ENCODE results near the gene SYNGR3.
A peak's percentile ranks its signal among the peaks of the same experiment; 100 is the strongest.
"Not testable (repeated sequence)": the region's sequence is repeated elsewhere in the genome, so short reads cannot be mapped to it uniquely, and the experiment has no call there.

The SYNGR3 gene

DNA sequence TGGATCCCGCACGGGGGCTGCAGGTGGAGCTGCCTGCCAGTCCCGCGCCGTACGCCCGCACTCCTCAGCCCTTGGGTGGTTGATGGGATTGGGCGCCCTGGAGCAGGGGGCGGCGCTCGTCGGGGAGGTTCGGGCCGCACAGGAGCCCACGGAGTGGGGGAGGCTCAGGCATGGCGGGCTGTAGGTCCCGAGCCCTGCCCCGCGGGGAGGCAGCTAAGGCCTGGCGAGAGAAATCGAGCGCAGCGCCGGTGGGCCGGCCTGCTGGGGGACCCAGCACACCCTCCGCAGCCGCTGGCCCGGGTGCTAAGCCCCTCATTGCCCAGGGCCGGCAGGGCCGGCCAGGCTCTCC lies 31.7 kb upstream of the SYNGR3 start:
- not testable (repeated sequence) for H3K4me3 ChIP-seq (ENCODE audit: low read length); DNase-seq (ENCODE audit: low read depth, low spot score)

DNA sequence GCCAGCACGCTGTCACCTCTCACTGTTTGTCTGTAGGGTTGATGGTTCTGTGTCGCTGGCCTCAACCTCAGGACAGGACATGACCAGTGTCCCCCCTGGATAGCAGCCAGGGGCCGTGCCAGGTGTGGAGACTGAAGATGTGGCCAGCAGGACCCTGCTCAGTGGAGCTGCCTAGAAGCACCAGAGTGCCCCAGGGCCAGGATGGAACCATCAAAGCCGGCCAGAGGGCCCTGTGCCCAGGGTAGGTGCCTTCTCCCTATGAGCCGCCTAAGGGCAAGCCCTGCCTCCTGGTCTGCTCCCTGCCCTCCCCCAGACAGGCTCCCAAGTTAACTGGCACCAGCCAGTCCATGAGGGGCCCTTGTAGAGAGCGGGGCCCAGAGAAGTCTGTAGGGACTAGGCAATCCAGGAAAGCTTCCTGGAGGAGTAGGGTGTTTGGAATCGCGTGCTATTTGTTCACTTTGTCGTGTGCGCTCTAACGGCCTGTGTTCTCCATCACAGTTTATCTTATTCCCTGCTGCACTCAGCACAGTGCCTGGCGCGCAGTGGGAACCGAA lies 31.0 kb upstream of the SYNGR3 start:
- DNase-seq (ENCODE audit: low read depth, low spot score), result no peak
- H3K4me3 ChIP-seq (ENCODE audit: low read length), result peak overlapping the region; percentile 20

DNA sequence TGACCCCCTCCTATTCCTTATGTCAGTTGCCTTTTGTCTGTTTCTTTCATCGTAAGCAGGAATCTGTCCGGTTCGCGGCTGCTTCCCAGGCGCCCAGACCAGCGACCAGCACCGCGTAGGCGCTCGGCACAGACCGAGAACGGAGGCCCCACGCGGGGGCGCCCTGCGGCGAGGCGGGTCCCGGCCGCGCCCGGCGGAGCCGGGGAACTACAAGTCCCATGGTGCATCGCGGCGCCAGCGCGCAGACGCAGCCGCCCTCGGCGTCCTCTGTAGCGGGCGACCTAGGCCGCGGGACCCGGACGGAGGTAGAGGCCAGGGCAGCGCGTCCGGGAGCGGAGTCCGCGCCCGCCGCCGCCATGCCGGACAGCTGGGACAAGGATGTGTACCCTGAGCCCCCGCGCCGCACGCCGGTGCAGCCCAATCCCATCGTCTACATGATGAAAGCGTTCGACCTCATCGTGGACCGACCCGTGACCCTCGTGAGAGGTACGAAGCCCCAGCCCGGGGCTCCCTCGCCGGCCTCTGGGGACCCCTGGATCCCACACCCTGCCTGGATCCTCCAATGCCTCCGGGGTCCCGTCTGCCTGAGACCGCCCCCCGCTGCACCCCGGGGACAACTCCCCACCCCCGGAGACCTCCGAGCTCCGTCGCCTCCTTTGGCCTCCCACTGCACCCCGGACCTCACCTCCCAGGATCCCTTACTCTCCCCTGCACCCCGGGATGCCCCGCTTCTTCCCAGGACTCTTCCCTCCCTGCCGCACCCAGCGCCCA lies 30.3 kb upstream of the SYNGR3 start, which contains the start of gene NDUFB10:
NDUFB10 (plus strand) TSS at position 270 of the 771 bp plus-strand sequence; CDS start at position 357, 87 bp downstream.
- peak within 1 kb of the TSS; percentile 81 for H3K4me3 ChIP-seq (ENCODE audit: low read length)
- DNase-seq (ENCODE audit: low read depth, low spot score), result peak; percentile 83

DNA sequence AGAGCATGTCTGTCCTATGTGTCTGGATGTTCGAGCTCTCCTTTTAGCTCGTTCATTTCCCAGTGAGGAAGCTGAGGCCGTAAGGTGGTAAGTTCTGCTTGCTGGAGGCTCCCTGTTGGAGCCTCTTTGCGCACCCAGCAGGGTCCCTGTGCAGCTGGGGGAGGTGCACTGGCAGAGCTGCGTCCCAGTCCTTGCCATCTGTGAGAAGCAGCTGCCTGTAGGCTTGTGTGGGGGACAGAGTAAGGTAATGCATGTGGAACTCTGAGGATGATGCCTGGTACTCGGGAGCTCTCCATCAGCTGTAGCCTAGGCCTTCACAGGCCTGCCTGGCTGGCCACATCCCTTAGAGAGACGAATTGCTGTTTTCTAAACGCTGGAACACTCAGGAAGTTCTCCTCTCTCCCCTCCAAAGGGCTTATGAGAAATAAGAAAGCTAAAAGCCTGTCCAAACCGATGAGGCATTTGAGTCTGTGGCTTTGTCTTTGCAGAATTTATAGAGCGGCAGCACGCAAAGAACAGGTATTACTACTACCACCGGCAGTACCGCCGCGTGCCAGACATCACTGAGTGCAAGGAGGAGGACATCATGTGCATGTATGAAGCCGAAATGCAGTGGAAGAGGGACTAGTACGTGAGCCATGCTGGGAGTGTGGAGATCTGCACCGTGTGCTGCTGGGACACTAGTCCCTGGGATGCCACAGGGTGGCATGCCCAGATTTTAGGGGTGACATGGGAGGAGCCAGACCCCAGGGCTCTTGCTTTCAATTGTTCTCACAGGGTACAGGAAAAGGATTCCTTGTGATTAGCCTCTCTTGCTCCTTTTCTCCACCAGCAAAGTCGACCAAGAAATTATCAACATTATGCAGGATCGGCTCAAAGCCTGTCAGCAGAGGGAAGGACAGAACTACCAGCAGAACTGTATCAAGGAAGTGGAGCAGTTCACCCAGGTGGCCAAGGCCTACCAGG lies 28.8 kb upstream of the SYNGR3 start:
- peak; percentile 68 for DNase-seq (ENCODE audit: low read depth, low spot score)
- peak overlapping the region; percentile 81 for H3K4me3 ChIP-seq (ENCODE audit: low read length)

DNA sequence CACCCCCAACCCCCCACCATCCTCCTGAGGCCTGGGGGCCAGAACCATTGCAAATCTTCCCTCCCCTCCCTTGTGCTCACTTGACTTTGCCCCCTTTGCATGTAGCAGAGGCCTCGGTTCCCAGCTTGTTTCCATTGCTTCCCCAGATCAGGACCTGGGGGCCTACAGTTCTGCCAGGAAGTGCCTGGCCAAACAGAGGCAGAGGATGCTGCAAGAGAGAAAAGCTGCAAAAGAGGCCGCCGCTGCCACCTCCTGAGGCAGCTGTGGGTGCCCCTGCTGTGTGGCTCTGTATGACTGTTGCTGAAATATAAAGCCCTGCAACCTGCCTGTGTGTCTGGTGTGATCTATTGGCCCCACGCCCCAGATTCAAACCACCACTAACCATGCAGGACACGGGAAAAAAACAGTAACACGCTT lies 28.1 kb upstream of the SYNGR3 start:
- H3K4me3 ChIP-seq (ENCODE audit: low read length), result 0 out of 2 replicates have a peak overlapping the region, but pooled peaks have one; percentile 3
- peak; percentile 41 for DNase-seq (ENCODE audit: low read depth, low spot score)

DNA sequence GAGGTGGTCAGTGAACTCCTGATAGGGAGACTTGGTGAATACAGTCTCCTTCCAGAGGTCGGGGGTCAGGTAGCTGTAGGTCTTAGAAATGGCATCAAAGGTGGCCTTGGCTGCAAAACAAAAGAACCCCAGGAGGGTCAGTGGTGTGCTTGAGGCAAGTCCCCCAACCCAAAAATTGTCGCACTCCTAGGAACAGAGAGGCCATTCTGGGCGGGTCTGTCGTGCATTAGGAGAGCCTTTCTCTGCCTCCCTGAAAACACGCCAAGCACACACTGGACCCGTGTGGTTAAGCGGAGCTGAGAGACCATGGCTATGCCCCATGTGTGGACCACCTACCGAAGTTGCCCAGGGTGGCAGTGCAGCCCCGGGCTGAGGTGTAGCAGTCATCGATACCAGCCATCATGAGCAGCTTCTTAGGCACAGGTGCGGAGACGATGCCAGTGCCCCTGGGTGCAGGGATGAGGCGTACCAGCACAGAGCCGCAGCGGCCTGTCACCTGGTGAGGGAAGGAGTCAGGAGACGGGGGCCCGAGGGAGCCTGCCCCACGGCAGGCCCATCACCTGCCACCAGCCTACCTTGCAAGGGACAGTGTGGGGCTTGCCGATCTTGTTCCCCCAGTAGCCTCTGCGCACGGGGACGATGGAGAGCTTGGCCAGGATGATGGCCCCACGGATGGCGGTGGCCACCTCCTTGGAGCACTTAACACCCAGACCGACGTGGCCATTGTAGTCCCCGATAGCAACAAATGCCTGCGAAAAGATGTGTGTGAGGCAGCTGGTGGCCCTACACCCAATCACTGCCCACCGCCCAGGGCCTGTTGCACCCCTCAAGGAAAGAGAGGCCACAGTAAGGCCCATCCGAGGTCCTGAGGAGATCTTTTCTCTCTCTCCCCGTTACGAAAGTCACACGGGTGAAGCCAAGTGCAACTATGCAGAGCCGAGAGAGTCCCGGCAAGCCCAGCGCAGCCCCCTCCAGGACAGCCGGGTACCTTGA lies 27.3 kb upstream of the SYNGR3 start:
- H3K4me3 ChIP-seq (ENCODE audit: low read length), result peak overlapping the region; percentile 79
- not testable (repeated sequence) for DNase-seq (ENCODE audit: low read depth, low spot score)

DNA sequence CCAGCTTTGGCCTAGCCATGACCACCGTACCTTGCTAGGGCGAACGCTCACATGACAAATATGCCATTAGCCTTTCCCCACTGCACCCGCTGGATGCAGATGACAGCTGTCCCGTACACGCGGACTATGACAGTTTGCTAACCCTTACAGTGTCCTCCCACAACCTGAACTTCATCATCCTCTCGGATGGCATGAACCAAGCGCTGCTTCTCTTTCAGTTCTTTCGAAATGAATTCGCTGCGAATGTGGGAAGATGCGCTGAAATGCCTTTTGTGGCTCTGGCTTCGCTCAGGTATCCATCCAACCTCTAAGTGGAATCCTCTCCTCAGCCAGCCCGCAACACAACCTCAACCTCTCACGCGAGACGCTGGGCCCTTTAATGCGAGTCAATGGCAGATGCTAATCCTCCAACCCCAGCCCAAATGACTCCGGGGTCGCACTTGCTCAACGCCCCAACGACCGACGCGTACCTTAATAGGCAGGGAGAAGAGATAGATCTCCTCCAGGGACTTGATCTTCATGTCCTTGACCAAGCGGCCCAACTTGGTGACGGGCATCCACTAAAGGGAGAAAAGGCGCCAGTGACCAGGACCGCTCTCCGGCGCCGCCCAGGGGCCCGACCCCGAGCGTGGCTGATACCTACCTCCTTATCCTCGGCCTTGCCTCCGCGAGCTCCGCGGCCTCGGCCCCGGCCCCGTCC lies 25.8 kb upstream of the SYNGR3 start:
- H3K4me3 ChIP-seq (ENCODE audit: low read length), result peak overlapping the region; percentile 79
- DNase-seq (ENCODE audit: low read depth, low spot score), result no peak

DNA sequence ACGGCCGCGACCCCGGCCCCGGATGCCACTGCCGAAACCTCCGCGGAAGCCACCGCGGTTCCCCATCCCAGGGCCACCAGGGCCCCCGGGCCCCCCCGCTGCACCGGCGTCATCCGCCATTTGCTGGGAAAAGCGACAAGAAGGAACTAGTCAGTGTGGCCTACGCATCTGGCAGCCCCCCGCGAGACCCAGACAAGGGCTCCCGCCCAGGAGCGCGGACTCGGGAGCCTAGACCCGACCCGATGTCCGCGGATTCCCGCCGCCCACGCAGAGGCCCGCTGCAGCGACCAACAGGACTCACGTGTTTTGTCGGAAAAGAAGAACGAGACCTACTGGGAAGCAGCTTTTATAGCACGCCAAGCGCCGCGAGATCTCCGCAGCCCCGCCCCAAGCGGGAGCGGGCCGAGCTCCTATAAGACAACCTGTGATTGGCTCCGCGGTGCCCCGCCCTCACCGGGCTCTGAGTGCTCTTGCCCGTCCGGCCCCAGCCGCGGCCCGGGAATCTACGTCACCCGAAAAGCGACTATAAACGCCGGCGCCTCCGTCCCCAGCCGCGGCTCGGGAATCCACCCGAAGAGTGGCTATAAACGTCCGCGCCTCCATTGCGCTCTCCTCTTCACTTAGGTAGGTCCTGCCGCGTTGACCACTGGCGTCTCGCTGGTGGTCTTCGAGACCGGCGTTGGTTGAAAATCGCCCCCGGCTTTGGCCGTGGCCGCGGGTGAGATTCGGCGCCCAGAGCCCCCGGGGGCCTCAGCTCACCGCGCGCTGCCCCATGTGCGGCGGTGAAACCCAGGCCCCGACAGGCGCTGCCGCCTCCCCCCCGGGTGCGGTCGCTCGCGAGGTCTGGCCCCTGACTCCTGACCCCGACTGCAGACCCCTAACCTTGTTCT lies 25.0 kb upstream of the SYNGR3 start, which contains the start of gene RPS2:
RPS2 (minus strand) TSS at position 321 of the 890 bp plus-strand sequence; CDS start at position 120, 201 bp downstream.
- peak; percentile 97 for DNase-seq (ENCODE audit: low read depth, low spot score)
- H3K4me3 ChIP-seq (ENCODE audit: low read length), result peak within 1 kb of the TSS; percentile 79

DNA sequence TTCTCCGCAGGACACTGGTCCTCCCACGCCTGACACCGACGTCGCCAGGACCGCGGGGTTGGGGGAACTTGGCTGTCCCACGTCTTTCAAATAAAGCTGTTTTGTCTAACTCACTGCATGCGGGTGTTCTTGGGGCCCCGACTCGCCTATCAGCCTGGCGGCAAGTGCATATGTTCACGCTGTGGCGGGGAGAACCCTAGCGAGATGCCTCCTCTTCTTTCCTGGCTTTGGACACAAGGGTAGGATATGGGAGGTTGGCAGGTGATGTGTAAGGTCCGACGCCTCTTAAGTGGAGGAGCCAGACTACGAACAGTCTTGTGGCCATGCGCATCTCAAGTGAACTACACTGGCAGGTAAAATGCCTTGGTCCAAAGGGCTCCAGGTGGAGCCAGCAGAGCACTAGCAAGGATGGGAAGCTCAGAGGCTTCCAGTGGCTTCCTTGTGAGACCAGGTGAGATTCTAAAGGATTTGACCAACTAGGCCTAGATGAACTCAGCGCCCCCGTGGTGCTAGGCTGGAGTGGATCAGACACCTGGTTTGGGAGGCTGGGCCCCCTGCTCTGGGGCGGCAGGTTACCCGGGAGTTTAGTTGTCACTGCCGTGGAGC lies 24.3 kb upstream of the SYNGR3 start:
- DNase-seq (ENCODE audit: low read depth, low spot score), result no peak
- H3K4me3 ChIP-seq (ENCODE audit: low read length), result peak overlapping the region; percentile 79

DNA sequence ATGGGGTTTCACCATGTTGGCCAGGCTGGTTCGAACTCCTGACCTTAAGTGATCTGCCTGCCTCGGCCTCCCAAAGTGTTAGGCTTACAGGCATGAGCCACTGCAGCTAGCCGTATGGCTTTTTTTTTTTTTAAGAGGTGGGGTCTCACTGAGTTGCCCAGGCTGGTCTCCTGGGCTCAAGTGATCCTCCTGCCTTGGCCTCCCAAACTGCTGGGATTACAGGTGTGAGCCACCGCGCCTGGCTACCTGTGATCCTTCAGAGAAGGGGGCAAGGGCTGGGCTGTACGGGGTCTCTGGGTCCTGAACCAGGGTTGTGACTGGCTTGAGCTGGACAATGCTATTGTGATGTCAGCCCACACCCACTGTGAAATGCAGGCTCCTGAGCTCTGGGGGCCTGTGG lies 23.3 kb upstream of the SYNGR3 start, which contains the start of gene RNF151:
RNF151 (plus strand) TSS at position 397 of the 400 bp plus-strand sequence. CDS start 26 bp downstream, outside the sequence.
- DNase-seq (ENCODE audit: low read depth, low spot score), result no peak
- peak within 1 kb of the TSS; percentile 79 for H3K4me3 ChIP-seq (ENCODE audit: low read length)

DNA sequence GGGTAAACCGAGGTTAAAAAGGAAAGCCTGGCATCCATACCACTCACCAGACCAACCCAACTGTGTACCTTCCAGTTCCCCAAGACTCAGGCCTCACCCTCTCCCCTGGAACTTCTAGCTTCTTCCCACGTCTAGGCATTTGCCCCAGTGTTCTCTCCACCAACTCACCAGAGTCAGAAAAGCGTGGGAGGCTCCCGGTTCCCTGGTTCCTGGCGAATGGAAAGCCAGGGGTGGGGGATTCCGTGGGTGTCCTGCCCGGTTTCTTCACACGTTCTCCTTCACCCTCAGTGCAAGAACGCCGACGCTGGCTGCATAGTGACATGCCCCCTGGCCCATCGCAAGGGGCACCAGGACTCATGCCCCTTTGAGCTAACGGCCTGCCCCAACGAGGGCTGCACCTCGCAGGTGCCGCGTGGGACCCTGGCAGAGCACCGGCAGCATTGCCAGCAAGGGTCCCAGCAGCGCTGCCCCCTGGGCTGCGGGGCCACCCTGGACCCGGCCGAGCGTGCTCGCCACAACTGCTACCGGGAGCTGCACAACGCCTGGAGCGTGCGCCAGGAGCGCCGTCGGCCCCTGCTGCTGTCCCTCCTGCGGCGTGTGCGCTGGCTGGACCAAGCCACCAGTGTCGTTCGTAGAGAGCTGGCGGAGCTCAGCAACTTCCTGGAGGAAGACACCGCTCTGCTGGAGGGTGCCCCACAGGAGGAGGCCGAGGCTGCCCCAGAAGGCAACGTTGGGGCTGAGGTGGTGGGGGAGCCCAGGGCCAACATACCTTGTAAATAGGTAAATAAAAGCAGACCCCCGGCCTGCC lies 21.4 kb upstream of the SYNGR3 start:
- no peak for DNase-seq (ENCODE audit: low read depth, low spot score)
- no peak overlapping the region for H3K4me3 ChIP-seq (ENCODE audit: low read length)

DNA sequence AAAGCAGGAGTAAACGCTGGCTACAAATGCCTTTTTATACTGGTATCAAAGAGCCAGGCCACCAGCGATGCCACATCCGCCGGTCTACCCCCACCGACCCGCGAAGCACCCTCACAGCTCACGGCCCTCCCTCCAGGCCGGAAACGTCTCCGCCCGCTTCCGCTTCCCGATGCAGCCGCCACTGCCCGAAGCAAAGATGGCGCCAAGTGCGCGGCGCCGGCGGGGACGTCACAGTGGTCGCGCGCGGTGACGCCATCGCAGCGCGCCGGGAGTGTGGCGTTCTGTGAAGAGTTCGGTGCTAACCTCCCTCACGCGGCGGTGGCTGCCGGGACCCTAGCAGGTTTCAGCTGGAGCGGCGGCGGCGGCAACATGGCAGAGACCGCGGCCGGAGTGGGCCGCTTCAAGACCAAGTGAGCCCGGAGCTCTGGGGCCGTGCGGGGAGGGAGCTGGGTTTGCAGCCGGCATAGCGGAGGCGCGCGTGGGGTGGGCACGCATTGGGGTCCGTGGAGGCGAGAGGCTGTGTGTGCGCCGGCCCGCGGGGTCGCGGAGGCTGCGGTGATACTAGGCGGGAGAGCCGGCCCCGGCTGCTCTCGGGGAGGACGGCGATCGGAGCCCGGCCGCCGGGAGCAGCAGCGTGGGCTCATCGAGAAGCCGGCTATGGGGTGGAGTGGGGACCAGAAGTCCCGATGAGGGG lies 17.8 kb upstream of the SYNGR3 start, which contains the start of gene TBL3:
TBL3 (plus strand) TSS at position 258 of the 694 bp plus-strand sequence; CDS start at position 370, 112 bp downstream.
- H3K4me3 ChIP-seq (ENCODE audit: low read length), result peak within 1 kb of the TSS; percentile 86
- DNase-seq (ENCODE audit: low read depth, low spot score), result peak; percentile 94

DNA sequence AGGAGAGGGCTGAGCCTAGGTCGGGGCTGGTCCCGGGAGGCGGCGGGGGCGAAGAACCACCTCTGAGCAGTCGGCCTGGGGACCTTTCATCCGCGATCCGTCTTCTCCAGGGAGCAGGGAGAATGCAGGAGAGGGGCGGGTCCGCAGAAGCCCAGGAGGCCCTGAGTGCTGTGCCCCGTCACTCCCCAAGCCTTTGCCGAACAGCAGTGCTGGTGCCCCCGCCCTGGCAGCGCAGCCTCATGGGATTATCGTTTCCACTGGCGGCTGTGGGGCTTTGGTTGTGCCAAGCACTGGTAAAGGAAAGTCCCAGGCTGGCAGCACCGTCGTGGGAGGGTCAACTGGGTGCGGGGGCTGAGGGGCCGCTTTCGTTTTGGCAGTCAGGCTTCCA lies 17.3 kb upstream of the SYNGR3 start:
- peak overlapping the region; percentile 86 for H3K4me3 ChIP-seq (ENCODE audit: low read length)
- DNase-seq (ENCODE audit: low read depth, low spot score), result no peak

DNA sequence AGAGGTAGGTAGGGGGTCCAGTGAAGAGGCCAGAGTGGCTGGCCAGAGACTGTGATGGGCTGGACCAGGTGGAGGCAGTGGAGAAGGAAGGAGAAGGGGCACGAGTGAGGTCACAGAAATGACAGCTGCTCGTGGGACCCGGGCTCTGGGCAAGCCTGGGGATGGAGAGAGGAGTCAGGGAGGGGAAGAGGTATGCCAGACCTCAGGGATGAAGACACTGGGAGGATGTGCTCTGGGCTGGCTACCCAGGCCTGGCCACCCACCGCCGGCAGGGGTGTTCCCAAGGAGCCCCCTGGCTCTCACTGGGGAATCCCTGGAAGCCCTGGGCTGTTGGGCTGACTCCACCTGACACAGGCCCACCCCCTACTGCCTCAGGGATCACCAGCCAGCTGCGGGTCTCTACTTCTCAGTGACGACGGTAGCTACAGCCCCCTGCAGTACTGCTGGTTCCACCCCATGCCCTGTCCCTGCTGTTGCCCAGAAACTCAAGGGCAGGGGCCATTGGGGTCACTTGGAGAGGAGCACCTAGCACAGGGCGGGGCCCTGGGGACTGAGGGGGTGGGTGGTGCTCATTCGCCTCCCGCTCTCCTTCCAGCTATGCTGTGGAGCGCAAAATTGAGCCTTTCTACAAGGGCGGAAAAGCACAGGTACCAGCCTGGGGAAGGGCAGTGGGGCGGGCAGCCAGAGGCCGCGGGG lies 16.2 kb upstream of the SYNGR3 start:
- no peak for DNase-seq (ENCODE audit: low read depth, low spot score)
- peak overlapping the region; percentile 86; the same call in 1 of the 2 replicates for H3K4me3 ChIP-seq (ENCODE audit: low read length)

Data from Jurkat, Clone E6-1 (cell line).